ENCODE measurements around the gene SETD2.

Gene SETD2

DNA sequence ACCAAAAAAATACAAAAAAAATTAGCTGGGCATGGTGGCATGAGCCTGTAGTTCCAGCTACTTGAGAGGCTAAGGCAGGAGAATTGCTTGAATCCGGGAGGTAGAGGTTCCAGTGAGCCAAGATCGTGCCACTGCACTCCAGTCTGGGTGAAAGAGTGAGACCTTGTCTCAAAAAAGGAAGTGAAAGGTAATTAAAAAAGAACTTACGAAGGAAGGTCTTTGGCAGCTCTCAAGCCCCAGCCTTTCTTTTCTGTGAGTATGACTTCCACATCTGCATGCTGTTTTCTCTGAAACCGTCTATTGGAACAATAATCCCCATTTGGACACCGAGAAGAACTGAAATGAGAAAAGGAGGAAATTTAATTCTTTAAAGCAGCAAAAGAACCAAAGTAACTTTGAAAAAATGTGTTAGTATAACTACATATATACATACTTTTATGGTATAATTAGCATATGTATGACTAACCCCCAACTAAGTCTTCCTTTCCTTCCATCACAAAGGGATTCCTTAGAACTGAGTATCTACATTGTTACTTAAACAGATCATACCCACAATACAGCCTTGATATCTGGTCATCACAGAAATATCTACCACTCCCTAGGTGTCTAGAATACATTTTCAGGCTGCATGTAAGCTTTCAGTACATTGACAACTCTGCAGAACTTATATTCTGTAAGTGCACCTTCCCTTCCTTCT is 50.1 kb downstream of the SETD2 start:
- Histone ChIP-seq H3K79me2 (ENCODE audit: insufficient read depth, low read depth) (no peaks in the 10 kb centered on the region), H3K36me3 (ENCODE audit: insufficient read depth) (no peaks in the 10 kb centered on the region), H3K4me2 (no peak overlapping the region), H2AFZ (ENCODE audit: low read depth) (no peak overlapping the region), H3K4me1 (ENCODE audit: low read depth, poor library complexity, severe bottlenecking) (peaks cover 30% of the 10 kb centered on the region), H3K4me3 (IDR thresholded peaks at IDR 0.05; ENCODE audit: insufficient read depth, low read depth, low read length) (no peak overlapping the region), H3K27ac (no peak overlapping the region), H4K20me1 (ENCODE audit: insufficient read depth) (no peaks in the 10 kb centered on the region), H3K27me3 (ENCODE audit: insufficient read depth, low read depth) (no peaks in the 10 kb centered on the region), H3K9ac (no peak overlapping the region)
- TF ChIP-seq, protein P1, sequence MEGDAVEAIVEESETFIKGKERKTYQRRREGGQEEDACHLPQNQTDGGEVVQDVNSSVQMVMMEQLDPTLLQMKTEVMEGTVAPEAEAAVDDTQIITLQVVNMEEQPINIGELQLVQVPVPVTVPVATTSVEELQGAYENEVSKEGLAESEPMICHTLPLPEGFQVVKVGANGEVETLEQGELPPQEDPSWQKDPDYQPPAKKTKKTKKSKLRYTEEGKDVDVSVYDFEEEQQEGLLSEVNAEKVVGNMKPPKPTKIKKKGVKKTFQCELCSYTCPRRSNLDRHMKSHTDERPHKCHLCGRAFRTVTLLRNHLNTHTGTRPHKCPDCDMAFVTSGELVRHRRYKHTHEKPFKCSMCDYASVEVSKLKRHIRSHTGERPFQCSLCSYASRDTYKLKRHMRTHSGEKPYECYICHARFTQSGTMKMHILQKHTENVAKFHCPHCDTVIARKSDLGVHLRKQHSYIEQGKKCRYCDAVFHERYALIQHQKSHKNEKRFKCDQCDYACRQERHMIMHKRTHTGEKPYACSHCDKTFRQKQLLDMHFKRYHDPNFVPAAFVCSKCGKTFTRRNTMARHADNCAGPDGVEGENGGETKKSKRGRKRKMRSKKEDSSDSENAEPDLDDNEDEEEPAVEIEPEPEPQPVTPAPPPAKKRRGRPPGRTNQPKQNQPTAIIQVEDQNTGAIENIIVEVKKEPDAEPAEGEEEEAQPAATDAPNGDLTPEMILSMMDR (conservative IDR thresholded peaks at IDR 0.05; ENCODE audit: low read depth, low read length), result no peak

DNA sequence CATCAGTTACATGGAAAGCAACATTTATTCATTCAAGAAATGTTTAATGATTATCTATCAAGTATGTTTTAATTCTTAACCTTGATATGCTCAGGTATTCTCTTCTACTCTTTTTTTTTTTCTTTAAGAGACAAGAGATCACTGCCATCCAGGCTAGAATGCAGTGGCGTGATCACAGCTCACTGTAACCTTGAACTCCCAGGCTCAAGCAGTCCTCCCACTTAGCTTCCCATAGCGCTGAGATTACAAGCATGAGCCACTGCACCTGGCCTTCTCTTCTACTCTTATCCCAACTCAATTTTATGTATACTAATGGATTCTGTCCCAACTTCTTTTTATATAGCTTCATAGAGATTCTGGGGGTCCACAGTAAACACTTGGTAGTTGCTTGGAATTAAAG is 50.9 kb downstream of the SETD2 start:
- no peak overlapping the region for H3K4me2 ChIP-seq
- TF ChIP-seq, protein P1 (conservative IDR thresholded peaks at IDR 0.05; ENCODE audit: low read depth, low read length), result no peak

DNA sequence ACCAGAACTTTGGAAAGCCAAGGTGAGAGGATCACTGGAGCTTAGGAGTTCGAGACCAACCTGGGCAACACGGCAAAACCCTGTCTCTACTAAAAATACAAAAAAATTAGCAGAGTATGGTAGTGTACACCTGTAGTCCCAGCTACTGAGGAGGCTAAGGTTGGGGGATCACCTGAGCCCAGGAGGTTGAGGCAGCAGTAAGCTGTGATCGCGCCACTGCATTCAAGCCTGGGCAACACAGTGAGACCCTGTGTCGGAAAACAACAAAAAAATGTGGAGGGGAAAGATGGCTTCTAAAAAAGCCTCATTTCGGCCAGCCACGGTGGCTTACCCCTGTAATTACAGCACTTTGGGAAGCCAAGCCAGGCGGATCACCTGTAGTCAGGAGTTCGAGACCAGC is 54.5 kb downstream of the SETD2 start:
- TF ChIP-seq, protein P1 (conservative IDR thresholded peaks at IDR 0.05; ENCODE audit: low read depth, low read length), result no peak
- Histone ChIP-seq H3K79me2 (ENCODE audit: insufficient read depth, low read depth) (no peaks in the 10 kb centered on the region), H3K4me3 (IDR thresholded peaks at IDR 0.05; ENCODE audit: insufficient read depth, low read depth, low read length) (no peak overlapping the region), H3K27ac (no peak overlapping the region), H3K4me1 (ENCODE audit: low read depth, poor library complexity, severe bottlenecking) (peaks cover 15% of the 10 kb centered on the region), H4K20me1 (ENCODE audit: insufficient read depth) (no peaks in the 10 kb centered on the region), H3K36me3 (ENCODE audit: insufficient read depth) (no peaks in the 10 kb centered on the region), H3K27me3 (ENCODE audit: insufficient read depth, low read depth) (no peaks in the 10 kb centered on the region), H3K9ac (no peak overlapping the region), H2AFZ (ENCODE audit: low read depth) (no peak overlapping the region), H3K4me2 (no peak overlapping the region)

More for the DNA sequence above, 50.9 kb downstream of the SETD2 start:
- no peak overlapping the region for H3K9ac ChIP-seq
- no peaks in the 10 kb centered on the region for H3K36me3 ChIP-seq (ENCODE audit: insufficient read depth)
- H3K4me3 ChIP-seq (IDR thresholded peaks at IDR 0.05; ENCODE audit: insufficient read depth, low read depth, low read length), result no peak overlapping the region
- H2AFZ ChIP-seq (ENCODE audit: low read depth), result no peak overlapping the region
- no peak overlapping the region for H3K27ac ChIP-seq
- no peaks in the 10 kb centered on the region for H4K20me1 ChIP-seq (ENCODE audit: insufficient read depth)
- H3K79me2 ChIP-seq (ENCODE audit: insufficient read depth, low read depth), result no peaks in the 10 kb centered on the region
- H3K27me3 ChIP-seq (ENCODE audit: insufficient read depth, low read depth), result no peaks in the 10 kb centered on the region
- H3K4me1 ChIP-seq (ENCODE audit: low read depth, poor library complexity, severe bottlenecking), result peaks cover 30% of the 10 kb centered on the region

DNA sequence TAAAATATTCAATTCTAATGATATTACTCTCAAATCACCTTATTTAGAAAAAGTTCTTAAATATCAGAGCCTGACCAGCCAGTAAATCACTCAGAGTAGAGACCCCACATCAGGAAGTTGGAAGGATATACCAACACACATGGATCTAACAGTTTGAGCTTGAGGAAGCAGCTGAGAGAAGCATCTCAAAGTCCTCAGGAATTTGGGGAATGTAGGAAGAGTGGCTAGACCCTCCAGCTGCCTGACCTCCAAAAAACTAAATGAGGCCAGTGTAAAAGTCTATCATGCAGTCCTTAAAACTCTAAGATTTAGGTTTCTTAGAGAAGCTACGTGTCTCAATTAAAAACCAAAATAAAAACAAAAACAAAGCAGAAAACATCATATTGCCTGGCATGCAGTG is 55.4 kb downstream of the SETD2 start:
- H3K36me3 ChIP-seq (ENCODE audit: insufficient read depth), result no peaks in the 10 kb centered on the region
- H2AFZ ChIP-seq (ENCODE audit: low read depth), result no peak overlapping the region
- H3K27me3 ChIP-seq (ENCODE audit: insufficient read depth, low read depth), result no peaks in the 10 kb centered on the region
- no peak overlapping the region for H3K4me2 ChIP-seq
- no peak overlapping the region for H3K4me3 ChIP-seq (IDR thresholded peaks at IDR 0.05; ENCODE audit: insufficient read depth, low read depth, low read length)
- H3K79me2 ChIP-seq (ENCODE audit: insufficient read depth, low read depth), result no peaks in the 10 kb centered on the region
- H3K27ac ChIP-seq, result no peak overlapping the region
- TF ChIP-seq, protein P1 (conservative IDR thresholded peaks at IDR 0.05; ENCODE audit: low read depth, low read length), result no peak
- no peak overlapping the region for H3K9ac ChIP-seq
- H3K4me1 ChIP-seq (ENCODE audit: low read depth, poor library complexity, severe bottlenecking), result peaks cover 15% of the 10 kb centered on the region
- H4K20me1 ChIP-seq (ENCODE audit: insufficient read depth), result no peaks in the 10 kb centered on the region
